Middle frontal gyrus (tissue), 1 donor: Measurements from ENCODE around the gene ACTN2.
"Not testable (repeated sequence)": the region's sequence is repeated elsewhere in the genome, so short reads cannot be mapped to it uniquely, and the experiment has no call there.

ENCODE experiments used
- DNase-seq: peaks from one replicate; pipeline ENCODE4 v3.0.0-alpha.2; 2015; ENCODE audit warnings: low spot score; ENCODE audit errors: extremely low spot score

ACTN2 gene

GRCh38 chr1:236685917-236686814 lies at the start of gene ACTN2:
Gene ACTN2 (plus strand): TSS chr1:236686499. CDS start chr1:236686674, 175 bp downstream.
- no peak for DNase-seq

GRCh38 chr1:236638945-236639344 lies 47.4 kb upstream of the ACTN2 start:
- no peak for DNase-seq

- DNase-seq = no peak
Observed at GRCh38 chr1:236639686-236640085, 46.6 kb upstream of the ACTN2 start.

- DNase-seq = no peak
Observed at GRCh38 chr1:236642763-236643162, 43.5 kb upstream of the ACTN2 start.

GRCh38 chr1:236645016-236645680 lies 41.2 kb upstream of the ACTN2 start:
- DNase-seq = no peak

GRCh38 chr1:236654511-236654910 lies 31.8 kb upstream of the ACTN2 start:
- DNase-seq = no peak

- DNase-seq = no peak
Observed at GRCh38 chr1:236654957-236655356, 31.3 kb upstream of the ACTN2 start.

- no peak for DNase-seq
Observed at GRCh38 chr1:236657398-236657797, 28.9 kb upstream of the ACTN2 start.

- DNase-seq = no peak
Observed at GRCh38 chr1:236659792-236660587, 26.3 kb upstream of the ACTN2 start.

- DNase-seq = no peak
Observed at GRCh38 chr1:236663934-236664333, 22.4 kb upstream of the ACTN2 start.

GRCh38 chr1:236668909-236669308 lies 17.4 kb upstream of the ACTN2 start:
- not testable (repeated sequence) for DNase-seq

- no peak for DNase-seq
Observed at GRCh38 chr1:236670060-236670459, 16.2 kb upstream of the ACTN2 start.

- no peak for DNase-seq
Observed at GRCh38 chr1:236673289-236673919, 12.9 kb upstream of the ACTN2 start.

- DNase-seq = no peak
Observed at GRCh38 chr1:236677641-236678235, 8.6 kb upstream of the ACTN2 start.

- DNase-seq = no peak
Observed at GRCh38 chr1:236681219-236681618, 5.1 kb upstream of the ACTN2 start.

- no peak for DNase-seq
Observed at GRCh38 chr1:236685205-236685916, 938 bp upstream of the ACTN2 start.

- DNase-seq = no peak
Observed at GRCh38 chr1:236686815-236687160, 489 bp downstream of the ACTN2 start.

GRCh38 chr1:236687273-236687672 lies 974 bp downstream of the ACTN2 start:
- DNase-seq = no peak

- DNase-seq = no peak
Observed at GRCh38 chr1:236688705-236689104, 2.4 kb downstream of the ACTN2 start.
